Liver (tissue), 9 donors: ENCODE data around the gene ARHGEF28. TPM values are rescaled to one million over a fixed set of nuclear protein-coding genes. Genes with fewer than 3 reads are reported as not detected.

ENCODE experiments used
- DNase-seq: peaks from one replicate; pipeline ENCODE4 v3.0.0-alpha.2; 2017; ENCODE audit warnings: low spot score
- H3K27ac ChIP-seq, 2 donors: one replicate each; pipeline ENCODE4 v1.7.0; 2013; ENCODE audit warnings: inconsistent platforms in 2 of 2, low read length in 2 of 2, control low read depth in 1 of 2, low read depth in 1 of 2, mild to moderate bottlenecking in 1 of 2
- H3K27me3 ChIP-seq, 4 donors: one replicate each; pipeline versions ENCODE4 v1.6.1 to v1.7.0; 2013; ENCODE audit warnings: low read length in 3 of 4, inconsistent platforms in 1 of 4, mild to moderate bottlenecking in 1 of 4, moderate library complexity in 1 of 4; ENCODE audit not compliant: control insufficient read depth in 4 of 4, insufficient read depth in 4 of 4
- H3K36me3 ChIP-seq, 4 donors: one replicate each; pipeline versions ENCODE4 v1.6.1 to v1.7.0; 2013; ENCODE audit warnings: low read length in 3 of 4, mild to moderate bottlenecking in 3 of 4, low read depth in 1 of 4, moderate library complexity in 1 of 4; ENCODE audit not compliant: control insufficient read depth in 4 of 4, insufficient read depth in 3 of 4
- H3K4me1 ChIP-seq, 4 donors: one replicate each; pipeline versions ENCODE4 v1.6.1 to v1.7.0; 2013; ENCODE audit warnings: low read length in 3 of 4, mild to moderate bottlenecking in 3 of 4, moderate library complexity in 1 of 4; ENCODE audit not compliant: control insufficient read depth in 4 of 4, insufficient read depth in 4 of 4
- H3K4me3 ChIP-seq, 3 donors: one replicate each; pipeline versions ENCODE4 v1.6.1 to v1.7.0; 2013; ENCODE audit warnings: low read length in 3 of 3, control low read depth in 1 of 3, low read depth in 1 of 3, mild to moderate bottlenecking in 1 of 3
- H3K9ac ChIP-seq, 2 donors: one replicate each; pipeline ENCODE4 v1.7.0; 2013; ENCODE audit warnings: low read length in 2 of 2, mild to moderate bottlenecking in 2 of 2, moderate library complexity in 2 of 2, control low read depth in 1 of 2, low read depth in 1 of 2
- H3K9me3 ChIP-seq, 4 donors: one replicate each; pipeline versions ENCODE4 v1.6.1 to v1.7.0; 2013; ENCODE audit warnings: low read length in 3 of 4; ENCODE audit not compliant: control insufficient read depth in 4 of 4
- ATF3 ChIP-seq: IDR thresholded peaks from 2 replicates; pipeline ENCODE4 v1.6.1; 2016; ENCODE audit warnings: antibody characterized with exemption
- EGR1 ChIP-seq, 2 donors: IDR thresholded peaks; 2 replicates each; pipeline ENCODE4 v1.6.1; 2016 to 2018; ENCODE audit warnings: antibody characterized with exemption in 2 of 2, low read depth in 2 of 2
- FOXA1 ChIP-seq: IDR thresholded peaks from 2 replicates; pipeline ENCODE4 v1.6.1; 2016; ENCODE audit warnings: antibody characterized with exemption
- FOXA2 ChIP-seq: IDR thresholded peaks from 2 replicates; pipeline ENCODE4 v1.6.1; 2016; ENCODE audit warnings: antibody characterized with exemption
- GABPA ChIP-seq, 2 donors: IDR thresholded peaks in 1 of 2; conservative IDR thresholded peaks in 1 of 2; 2 replicates each; pipeline ENCODE4 v1.6.1; 2016; ENCODE audit warnings: antibody characterized with exemption in 2 of 2, mild to moderate bottlenecking in 1 of 2, moderate library complexity in 1 of 2
- HNF4A ChIP-seq, 2 donors: conservative IDR thresholded peaks; 2 replicates each; pipeline ENCODE4 v1.6.1; 2016; ENCODE audit warnings: antibody characterized with exemption in 2 of 2, mild to moderate bottlenecking in 2 of 2
- HNF4G ChIP-seq: IDR thresholded peaks from 2 replicates; pipeline ENCODE4 v1.6.1; 2016; ENCODE audit warnings: antibody characterized with exemption
- JUND ChIP-seq, 2 donors: IDR thresholded peaks; 2 replicates each; pipeline ENCODE4 v1.6.1; 2016; ENCODE audit warnings: antibody characterized with exemption in 2 of 2
- MAX ChIP-seq: IDR thresholded peaks from 2 replicates; pipeline ENCODE4 v1.6.1; 2016; ENCODE audit warnings: antibody characterized with exemption
- NR2F2 ChIP-seq: IDR thresholded peaks from 2 replicates; pipeline ENCODE4 v1.6.1; 2016; ENCODE audit warnings: antibody characterized with exemption
- RAD21 ChIP-seq, 2 donors: IDR thresholded peaks; 2 replicates each; pipeline ENCODE4 v1.6.1; 2016; ENCODE audit warnings: antibody characterized with exemption in 2 of 2, mild to moderate bottlenecking in 2 of 2
- REST ChIP-seq: IDR thresholded peaks from 2 replicates; pipeline ENCODE4 v1.6.1; 2016; ENCODE audit warnings: antibody characterized with exemption, mild to moderate bottlenecking
- RXRA ChIP-seq, 2 donors: IDR thresholded peaks; 2 replicates each; pipeline ENCODE4 v1.6.1; 2017 to 2018; ENCODE audit warnings: antibody characterized with exemption in 2 of 2, mild to moderate bottlenecking in 1 of 2
- SP1 ChIP-seq: IDR thresholded peaks from 2 replicates; pipeline ENCODE4 v1.6.1; 2018; ENCODE audit warnings: antibody characterized with exemption, mild to moderate bottlenecking
- TAF1 ChIP-seq: conservative IDR thresholded peaks from 2 replicates; pipeline ENCODE4 v1.6.1; 2016; ENCODE audit warnings: antibody characterized with exemption, mild to moderate bottlenecking
- YY1 ChIP-seq: IDR thresholded peaks from 2 replicates; pipeline ENCODE4 v1.6.1; 2016; ENCODE audit warnings: antibody characterized with exemption, mild to moderate bottlenecking
- ZBTB33 ChIP-seq: IDR thresholded peaks from 2 replicates; pipeline ENCODE4 v1.6.1; 2016; ENCODE audit warnings: antibody characterized with exemption
- WGBS: extraction: QIAGEN DNeasy Blood & Tissue Kit; methylation state at CpG from one replicate; pipeline ENCODE4 v1.1.7; 2013; 5-methylcytosine and 5-hydroxymethylcytosine counted together
- polyA plus RNA-seq, 2 donors: library from polyadenylated mRNA; stranded (reverse) in 1 of 2; unstranded in 1 of 2; fragments of 200-250 nt in 1 of 2; fragments of >200 nt in 1 of 2; fragmentation: Nextera tagmentation in 1 of 2; extraction: Ambion mirVana in 1 of 2; gene quantifications; one replicate each; pipeline versions ENCODE4 v1.2.1 to v1.2.3, GENCODE V29; 2013 to 2015
- total RNA-seq, 2 donors: library from RNA; depleted of rRNA; stranded (reverse); fragments of >200 nt; gene quantifications; one replicate each; pipeline ENCODE4 v1.2.3, GENCODE V29; 2014
- donor health status: healthy.
- donor health status: healthy.
- donor health status: healthy.
- donor health status: healthy.
- donor health status: healthy.

The ARHGEF28 gene
- total and polyA plus RNA-seq, 4 donors: 1.6 to 13.9 (median 3.6) TPM

- Histone ChIP-seq H3K9ac (no peak overlapping the region), H3K27ac (no peak overlapping the region), H3K9me3 (peaks cover 0 to 5% (median 2%) of the 10 kb centered on the region in 4 donors), H3K27me3 (no peaks in the 10 kb centered on the region), H3K4me3 (no peak overlapping the region), H3K36me3 (no peaks in the 10 kb centered on the region), H3K4me1 (no peaks in the 10 kb centered on the region)
- WGBS: 58% methylated on average over 5 of the region's 5 CpGs
- TF ChIP-seq NR2F2 (no peak), HNF4A (conservative IDR thresholded peaks at IDR 0.05) (no peak), MAX (no peak), TAF1 (no peak), RAD21 (IDR thresholded peaks at IDR 0.05) (no peak), ZBTB33 (no peak), HNF4G (no peak)
- DNase-seq: no peak
These were observed 321.1 kb downstream of the ARHGEF28 start for GRCh38 chr5:73946919-73947602.

GRCh38 chr5:73947906-73948640 lies 322.1 kb downstream of the ARHGEF28 start:
- 79% methylated on average over 9 of the region's 9 CpGs for WGBS
- Histone ChIP-seq H3K9me3 (peaks cover 0 to 5% (median 0%) of the 10 kb centered on the region in 4 donors), H3K4me3 (no peak overlapping the region), H3K4me1 (no peaks in the 10 kb centered on the region), H3K27ac (no peak overlapping the region), H3K9ac (no peak overlapping the region), H3K27me3 (no peaks in the 10 kb centered on the region), H3K36me3 (no peaks in the 10 kb centered on the region)
- TF ChIP-seq GABPA (IDR thresholded peaks at IDR 0.05 in 1 of 2, conservative IDR thresholded peaks at IDR 0.05 in 1 of 2): no peak
- no peak for TF ChIP-seq MAX
- no peak for TF ChIP-seq SP1
- TF ChIP-seq FOXA2: no peak
- TF ChIP-seq YY1: no peak
- TF ChIP-seq REST: no peak
- TF ChIP-seq ZBTB33: no peak
- TF ChIP-seq JUND (IDR thresholded peaks at IDR 0.05): no peak
- no peak for TF ChIP-seq RAD21 (IDR thresholded peaks at IDR 0.05)
- TF ChIP-seq RXRA (IDR thresholded peaks at IDR 0.05): no peak
- TF ChIP-seq EGR1 (IDR thresholded peaks at IDR 0.05; ENCODE audit: low read depth in 2 of 2): no peak
- TF ChIP-seq FOXA1: no peak
- no peak for TF ChIP-seq NR2F2
- no peak for TF ChIP-seq TAF1
- TF ChIP-seq HNF4A (conservative IDR thresholded peaks at IDR 0.05): no peak
- no peak for TF ChIP-seq HNF4G
- no peak for TF ChIP-seq ATF3
- no peak for DNase-seq
